ENCODE results near the gene SYNPO2. TPM values are rescaled to one million over a fixed set of nuclear protein-coding genes. Genes with fewer than 3 reads are reported as not detected.

The SYNPO2 gene
- total RNA-seq, 2 donors from 2014 or later = 0.32 to 0.37 TPM

DNA sequence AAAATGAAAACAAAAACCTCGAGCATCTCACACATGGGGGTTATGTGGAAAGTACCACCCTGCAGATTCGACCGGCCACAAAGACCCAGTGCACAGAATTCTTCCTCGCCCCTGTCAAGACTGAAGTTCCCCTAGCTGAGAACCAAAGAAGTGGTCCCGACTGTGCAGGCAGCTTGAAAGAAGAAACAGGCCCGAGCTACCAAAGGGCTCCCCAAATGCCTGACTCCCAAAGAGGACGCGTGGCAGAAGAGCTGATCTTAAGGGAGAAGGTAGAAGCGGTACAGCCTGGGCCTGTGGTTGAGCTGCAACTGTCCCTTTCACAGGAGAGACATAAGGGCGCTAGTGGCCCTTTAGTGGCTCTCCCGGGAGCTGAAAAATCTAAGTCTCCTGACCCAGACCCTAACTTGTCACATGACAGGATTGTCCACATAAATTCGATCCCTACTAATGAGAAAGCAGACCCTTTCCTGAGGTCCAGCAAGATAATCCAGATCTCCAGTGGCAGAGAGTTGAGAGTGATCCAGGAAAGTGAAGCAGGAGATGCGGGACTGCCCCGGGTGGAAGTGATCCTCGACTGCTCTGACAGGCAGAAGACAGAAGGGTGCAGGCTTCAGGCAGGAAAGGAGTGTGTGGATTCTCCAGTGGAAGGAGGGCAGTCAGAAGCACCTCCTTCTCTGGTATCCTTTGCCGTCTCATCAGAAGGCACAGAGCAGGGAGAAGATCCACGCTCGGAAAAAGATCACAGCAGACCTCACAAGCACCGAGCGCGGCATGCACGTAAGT, 138.2 kb downstream of the SYNPO2 start:
- no peak for ATAC-seq (replicated peaks)
- Mint-ChIP-seq H3K27ac (no peak overlapping the region), H3K36me3 (ENCODE audit: low read depth) (no peaks in the 10 kb centered on the region), H3K4me1 (no peaks in the 10 kb centered on the region), H3K27me3 (peaks cover 4% of the 10 kb centered on the region), H3K4me3 (no peak overlapping the region), H3K9me3 (no peaks in the 10 kb centered on the region)

- Mint-ChIP-seq H3K36me3 (ENCODE audit: low read depth) (no peaks in the 10 kb centered on the region), H3K9me3 (no peaks in the 10 kb centered on the region), H3K4me3 (no peak overlapping the region), H3K27me3 (peaks cover 4% of the 10 kb centered on the region), H3K27ac (no peak overlapping the region), H3K4me1 (no peaks in the 10 kb centered on the region)
- no peak for ATAC-seq (replicated peaks)
Measured at GRCh38 chr4:119027811-119028210, 139.2 kb downstream of the SYNPO2 start.

DNA sequence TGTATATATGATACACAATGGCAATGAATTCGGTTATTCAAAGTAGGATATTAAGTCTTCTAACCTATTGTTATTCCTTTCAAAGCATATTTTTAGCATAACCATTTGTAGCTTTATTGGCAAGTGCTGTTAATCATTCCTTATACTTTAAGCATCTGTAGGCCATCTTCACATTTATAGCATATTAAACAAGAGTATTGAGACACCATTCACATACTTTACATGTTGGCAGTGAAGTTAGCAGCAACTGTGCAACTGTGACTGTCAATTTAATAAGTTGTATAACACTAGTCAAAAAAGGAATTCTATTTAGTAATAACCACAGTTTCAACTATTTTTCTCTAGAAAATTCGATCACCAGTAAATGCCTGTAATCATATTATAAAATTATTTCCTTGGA, 139.6 kb downstream of the SYNPO2 start:
- H3K36me3 Mint-ChIP-seq (ENCODE audit: low read depth) = no peaks in the 10 kb centered on the region
- H3K27ac Mint-ChIP-seq = no peak overlapping the region
- H3K4me3 Mint-ChIP-seq = no peak overlapping the region
- H3K4me1 Mint-ChIP-seq = no peaks in the 10 kb centered on the region
- no peak for ATAC-seq (replicated peaks)
- H3K9me3 Mint-ChIP-seq = no peaks in the 10 kb centered on the region
- peaks cover 4% of the 10 kb centered on the region for H3K27me3 Mint-ChIP-seq

- Mint-ChIP-seq H3K27ac (no peak overlapping the region), H3K9me3 (no peaks in the 10 kb centered on the region), H3K4me3 (no peak overlapping the region), H3K36me3 (ENCODE audit: low read depth) (no peaks in the 10 kb centered on the region), H3K27me3 (peaks cover 4% of the 10 kb centered on the region), H3K4me1 (no peaks in the 10 kb centered on the region)
- ATAC-seq (replicated peaks) = no peak
Measured at GRCh38 chr4:119029847-119030535, 141.3 kb downstream of the SYNPO2 start.

- no peak overlapping the region for H3K4me3 Mint-ChIP-seq
- H3K9me3 Mint-ChIP-seq = no peaks in the 10 kb centered on the region
- no peak overlapping the region for H3K27ac Mint-ChIP-seq
- no peaks in the 10 kb centered on the region for H3K36me3 Mint-ChIP-seq (ENCODE audit: low read depth)
- no peaks in the 10 kb centered on the region for H3K4me1 Mint-ChIP-seq
- peaks cover 4% of the 10 kb centered on the region for H3K27me3 Mint-ChIP-seq
- no peak for ATAC-seq (replicated peaks)
Measured at GRCh38 chr4:119030536-119030890, 141.9 kb downstream of the SYNPO2 start.

DNA sequence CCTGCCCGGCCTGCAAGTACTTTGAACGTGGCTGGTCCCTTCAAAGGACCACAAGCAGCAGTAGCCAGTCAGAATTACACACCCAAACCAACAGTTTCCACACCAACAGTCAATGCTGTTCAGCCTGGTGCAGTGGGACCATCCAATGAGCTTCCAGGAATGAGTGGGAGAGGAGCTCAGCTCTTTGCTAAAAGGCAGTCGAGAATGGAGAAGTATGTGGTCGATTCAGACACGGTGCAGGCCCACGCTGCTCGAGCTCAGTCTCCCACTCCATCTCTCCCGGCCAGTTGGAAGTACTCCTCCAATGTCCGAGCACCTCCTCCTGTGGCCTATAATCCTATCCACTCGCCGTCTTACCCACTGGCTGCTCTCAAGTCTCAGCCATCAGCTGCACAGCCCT, 142.6 kb downstream of the SYNPO2 start:
- H3K4me3 Mint-ChIP-seq = no peak overlapping the region
- H3K27me3 Mint-ChIP-seq = peaks cover 4% of the 10 kb centered on the region
- H3K4me1 Mint-ChIP-seq = no peaks in the 10 kb centered on the region
- no peaks in the 10 kb centered on the region for H3K36me3 Mint-ChIP-seq (ENCODE audit: low read depth)
- H3K9me3 Mint-ChIP-seq = no peaks in the 10 kb centered on the region
- no peak for ATAC-seq (replicated peaks)
- H3K27ac Mint-ChIP-seq = no peak overlapping the region

GRCh38 chr4:119032921-119033685, 144.4 kb downstream of the SYNPO2 start:
- peaks cover 4% of the 10 kb centered on the region for H3K27me3 Mint-ChIP-seq
- H3K4me3 Mint-ChIP-seq = no peak overlapping the region
- no peaks in the 10 kb centered on the region for H3K9me3 Mint-ChIP-seq
- no peak overlapping the region for H3K27ac Mint-ChIP-seq
- ATAC-seq (replicated peaks) = no peak
- H3K36me3 Mint-ChIP-seq (ENCODE audit: low read depth) = no peaks in the 10 kb centered on the region
- H3K4me1 Mint-ChIP-seq = no peaks in the 10 kb centered on the region

DNA sequence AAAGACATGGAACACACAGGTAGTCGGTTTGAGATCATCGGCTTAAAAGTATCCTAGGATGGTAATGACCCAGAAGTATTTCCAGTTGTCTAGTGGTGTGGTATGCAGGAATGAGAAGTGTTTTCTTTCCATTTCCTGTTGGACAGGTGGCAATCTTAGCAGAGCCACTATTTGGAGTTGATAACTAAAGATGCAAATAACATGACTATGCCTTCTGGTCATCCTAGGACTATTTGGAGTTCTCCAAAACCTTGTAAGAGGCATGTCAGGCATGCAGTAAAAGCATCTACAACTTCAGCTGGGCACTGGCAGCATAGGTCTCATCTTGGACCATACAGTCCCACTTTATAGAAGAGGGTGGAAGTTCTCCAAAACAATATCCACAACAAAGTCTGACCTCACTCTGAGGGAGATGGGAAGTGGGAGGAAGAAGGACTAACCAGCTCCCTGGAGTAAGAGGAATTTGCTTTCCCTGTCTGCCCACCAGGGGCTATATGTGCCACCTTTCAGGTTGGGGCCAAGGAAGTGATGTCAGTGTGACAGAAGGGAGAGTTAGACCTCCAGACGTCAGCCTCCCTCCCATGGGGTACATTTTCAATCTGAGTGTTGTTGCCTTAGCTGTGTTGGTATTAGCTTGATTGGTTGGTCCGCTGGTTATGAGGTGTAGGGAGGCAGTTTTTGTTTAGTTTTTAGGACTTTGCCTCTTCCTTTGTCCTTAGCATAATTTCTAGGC, 145.8 kb downstream of the SYNPO2 start:
- H3K4me3 Mint-ChIP-seq = no peak overlapping the region
- no peaks in the 10 kb centered on the region for H3K9me3 Mint-ChIP-seq
- no peaks in the 10 kb centered on the region for H3K36me3 Mint-ChIP-seq (ENCODE audit: low read depth)
- peaks cover 4% of the 10 kb centered on the region for H3K27me3 Mint-ChIP-seq
- peaks cover 4% of the 10 kb centered on the region for H3K4me1 Mint-ChIP-seq
- no peak overlapping the region for H3K27ac Mint-ChIP-seq
- ATAC-seq (replicated peaks) = no peak

- no peak overlapping the region for H3K27ac Mint-ChIP-seq
- peaks cover 4% of the 10 kb centered on the region for H3K4me1 Mint-ChIP-seq
- H3K4me3 Mint-ChIP-seq = no peak overlapping the region
- no peaks in the 10 kb centered on the region for H3K27me3 Mint-ChIP-seq
- ATAC-seq (replicated peaks) = no peak
- no peaks in the 10 kb centered on the region for H3K36me3 Mint-ChIP-seq (ENCODE audit: low read depth)
- no peaks in the 10 kb centered on the region for H3K9me3 Mint-ChIP-seq
Measured at GRCh38 chr4:119035951-119036737, 147.5 kb downstream of the SYNPO2 start.

DNA sequence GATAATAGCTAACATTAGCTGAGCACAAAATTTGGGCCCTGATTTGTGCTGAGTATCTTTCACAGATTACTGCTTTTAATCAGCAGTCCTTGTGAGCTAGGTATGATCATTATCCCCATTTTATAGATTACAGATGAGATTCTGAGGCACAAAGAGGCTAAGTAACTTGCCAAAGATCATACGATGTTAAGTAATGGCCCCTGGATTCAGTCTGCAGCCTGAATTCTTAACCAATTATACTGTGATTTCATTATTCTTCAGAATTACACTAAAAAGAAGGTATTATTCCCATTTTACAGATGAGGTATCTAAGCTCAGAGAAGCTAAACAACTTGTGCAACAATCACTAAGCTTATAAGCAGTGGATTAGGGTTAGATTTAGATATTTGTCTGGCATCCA, 149.1 kb downstream of the SYNPO2 start:
- Mint-ChIP-seq H3K9me3 (no peaks in the 10 kb centered on the region), H3K36me3 (ENCODE audit: low read depth) (no peaks in the 10 kb centered on the region), H3K4me3 (no peak overlapping the region), H3K4me1 (peaks cover 4% of the 10 kb centered on the region), H3K27ac (no peak overlapping the region), H3K27me3 (no peaks in the 10 kb centered on the region)
- ATAC-seq (replicated peaks) = no peak

DNA sequence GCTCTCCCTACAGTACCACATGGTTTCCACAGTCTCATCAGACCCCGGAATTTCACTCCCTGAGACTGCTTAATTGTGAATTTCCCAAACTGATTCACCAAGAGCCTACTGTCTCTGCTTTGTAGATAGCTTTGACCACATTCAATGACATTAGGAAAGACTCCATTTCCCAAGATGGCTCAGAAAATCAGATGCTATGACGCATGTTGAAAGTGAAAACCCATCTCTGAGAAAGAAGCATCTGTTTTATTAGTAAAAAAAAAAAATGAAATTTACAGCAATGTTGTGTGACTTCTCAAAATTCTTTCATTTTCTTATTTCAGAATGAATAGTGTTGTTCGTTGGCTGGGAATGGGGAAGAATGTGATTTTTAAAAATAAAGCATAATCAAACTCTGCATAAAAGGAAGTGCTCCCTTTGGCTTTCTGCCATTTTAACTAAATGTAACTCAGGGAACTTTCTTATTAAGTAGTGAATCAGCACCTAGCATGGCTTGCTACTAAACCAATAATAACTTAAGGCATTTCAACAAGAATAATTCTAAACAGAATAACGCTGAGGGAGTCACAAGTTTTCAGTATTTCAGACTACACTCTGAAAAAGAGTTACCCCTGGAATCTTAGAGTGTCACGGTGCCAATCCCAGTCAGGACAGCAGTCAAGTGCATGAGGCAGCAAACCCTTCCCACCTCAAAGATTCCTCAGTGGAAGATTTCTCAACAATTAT, 149.6 kb downstream of the SYNPO2 start:
- Mint-ChIP-seq H3K4me1 (peaks cover 4% of the 10 kb centered on the region), H3K9me3 (no peaks in the 10 kb centered on the region), H3K27me3 (no peaks in the 10 kb centered on the region), H3K4me3 (peak overlapping the region; percentile 26), H3K36me3 (ENCODE audit: low read depth) (no peaks in the 10 kb centered on the region), H3K27ac (no peak overlapping the region)
- ATAC-seq (replicated peaks) = peak; percentile 79

DNA sequence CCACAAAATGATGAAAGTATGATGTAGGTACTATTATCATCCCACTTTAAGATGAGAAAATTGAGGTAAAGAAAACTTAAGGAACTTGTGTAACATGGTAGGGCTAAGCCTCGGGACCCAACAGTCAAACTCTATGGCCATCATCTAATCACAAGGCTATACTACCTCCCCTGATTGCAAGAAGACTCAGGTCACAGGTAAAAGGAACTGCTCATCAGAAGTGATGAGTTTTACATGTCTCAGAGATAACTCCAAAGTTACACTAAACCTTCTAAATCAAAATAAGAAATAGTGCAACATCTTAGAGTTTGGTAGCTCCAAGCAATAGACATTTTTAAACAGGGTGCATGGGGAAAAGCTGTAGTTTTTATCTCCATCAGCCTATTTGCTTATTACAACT, 150.5 kb downstream of the SYNPO2 start:
- Mint-ChIP-seq H3K36me3 (ENCODE audit: low read depth) (no peaks in the 10 kb centered on the region), H3K27ac (no peak overlapping the region), H3K4me1 (peaks cover 4% of the 10 kb centered on the region), H3K9me3 (no peaks in the 10 kb centered on the region), H3K27me3 (no peaks in the 10 kb centered on the region), H3K4me3 (no peak overlapping the region)
- no peak for ATAC-seq (replicated peaks)

GRCh38 chr4:119039779-119040178, 151.1 kb downstream of the SYNPO2 start:
- H3K27ac Mint-ChIP-seq = no peak overlapping the region
- no peaks in the 10 kb centered on the region for H3K36me3 Mint-ChIP-seq (ENCODE audit: low read depth)
- ATAC-seq (replicated peaks) = no peak
- no peaks in the 10 kb centered on the region for H3K27me3 Mint-ChIP-seq
- H3K4me1 Mint-ChIP-seq = peaks cover 4% of the 10 kb centered on the region
- H3K9me3 Mint-ChIP-seq = no peaks in the 10 kb centered on the region
- H3K4me3 Mint-ChIP-seq = no peak overlapping the region

All from activated T-helper 17 cell treated with anti-CD3 and anti-CD28 coated beads, Interleukin-2, amount 50 U/mL, for 72 hours (primary cell).